WTC11 (cell line): ENCODE results near the gene PTPRG. TPM values are rescaled to one million over a fixed set of nuclear protein-coding genes. Genes with fewer than 3 reads are reported as not detected.
A peak's percentile ranks its signal among the peaks of the same experiment; 100 is the strongest.

ENCODE experiments used
- ATAC-seq: fragments of 200-7000 bp; cut with Tn5 transposase; 2 replicates; pipeline ENCODE4 v1.10.0; 2021; ENCODE audit warnings: mild to moderate bottlenecking, moderate library complexity
- CTCF ChIA-PET: fragments of 300-600 bp; sonication (Branson Sonifier 250); formaldehyde crosslinking; loops from one replicate; lab custom pipeline; 2021; ENCODE audit warnings: antibody characterized with exemption; lab: Charles Lee
- POLR2A ChIA-PET: fragments of 350-600 bp; sonication (Branson Sonifier 250); formaldehyde crosslinking; loops from one replicate; lab custom pipeline; 2021; ENCODE audit warnings: antibody characterized with exemption; lab: Charles Lee
- DNase-seq: peaks from one replicate; pipeline ENCODE4 v3.0.0; 2021; ENCODE audit warnings: low spot score
- H3K27ac Mint-ChIP-seq: 2 replicates; pipeline ENCODE4 v1.8.0; 2021; ENCODE audit warnings: mixed read lengths
- H3K27me3 Mint-ChIP-seq: 2 replicates; pipeline ENCODE4 v1.8.0; 2021; ENCODE audit warnings: low read depth, mild to moderate bottlenecking, moderate library complexity, mixed read lengths
- H3K36me3 Mint-ChIP-seq: 2 replicates; pipeline ENCODE4 v1.8.0; 2021; ENCODE audit warnings: mixed read lengths
- H3K4me1 Mint-ChIP-seq: 2 replicates; pipeline ENCODE4 v1.8.0; 2022; ENCODE audit warnings: mixed read lengths
- H3K4me3 Mint-ChIP-seq: 2 replicates; pipeline ENCODE4 v1.8.0; 2021; ENCODE audit warnings: mild to moderate bottlenecking, moderate library complexity, mixed read lengths
- H3K9me3 Mint-ChIP-seq: 2 replicates; pipeline ENCODE4 v1.8.0; 2021; ENCODE audit warnings: mixed read lengths
- ATF6 ChIP-seq: sonication (generic); formaldehyde crosslinking; IDR thresholded peaks from 2 replicates; pipeline ENCODE4 v1.8.1; 2023; ENCODE audit warnings: mild to moderate bottlenecking, missing genetic modification reagents
- E2F4 ChIP-seq: sonication (generic); formaldehyde crosslinking; IDR thresholded peaks from 2 replicates; pipeline ENCODE4 v1.8.1; 2022; ENCODE audit warnings: low read depth, mild to moderate bottlenecking, moderate library complexity, missing genetic modification reagents, borderline replicate concordance
- ETV6 ChIP-seq: sonication (generic); formaldehyde crosslinking; IDR thresholded peaks from 2 replicates; pipeline ENCODE4 v1.8.1; 2022; ENCODE audit warnings: mild to moderate bottlenecking, missing genetic modification reagents
- IRF2 ChIP-seq: sonication (generic); formaldehyde crosslinking; IDR thresholded peaks from 2 replicates; pipeline ENCODE4 v1.8.0; 2022; ENCODE audit warnings: low read depth, missing genetic modification reagents, borderline replicate concordance
- JUN ChIP-seq: sonication (generic); formaldehyde crosslinking; IDR thresholded peaks from 2 replicates; pipeline ENCODE4 v1.8.0; 2023; ENCODE audit warnings: mild to moderate bottlenecking, missing genetic modification reagents
- MLX ChIP-seq: sonication (generic); formaldehyde crosslinking; IDR thresholded peaks from 2 replicates; pipeline ENCODE4 v1.8.1; 2023; ENCODE audit warnings: mild to moderate bottlenecking, missing genetic modification reagents, moderate library complexity
- MYBL2 ChIP-seq: sonication (generic); formaldehyde crosslinking; IDR thresholded peaks from 2 replicates; pipeline ENCODE4 v1.8.1; 2023; ENCODE audit warnings: mild to moderate bottlenecking, moderate library complexity, missing genetic modification reagents
- NFYB ChIP-seq: sonication (generic); formaldehyde crosslinking; conservative IDR thresholded peaks from 2 replicates; pipeline ENCODE4 v1.8.0; 2022; ENCODE audit warnings: low read depth, missing genetic modification reagents
- NR2C2 ChIP-seq: sonication (generic); formaldehyde crosslinking; IDR thresholded peaks from 2 replicates; pipeline ENCODE4 v1.8.0; 2022; ENCODE audit warnings: mild to moderate bottlenecking, missing genetic modification reagents
- RORB ChIP-seq: fragments of 250-450 bp; sonication (Bioruptor Pico); IDR thresholded peaks from 2 replicates; pipeline ENCODE4 v1.9.0; 2021; ENCODE audit warnings: mild to moderate bottlenecking
- STAT6 ChIP-seq: sonication (generic); formaldehyde crosslinking; conservative IDR thresholded peaks from 2 replicates; pipeline ENCODE4 v1.8.1; 2023; ENCODE audit warnings: mild to moderate bottlenecking, low read depth, missing genetic modification reagents, moderate library complexity
- TEAD4 ChIP-seq: sonication (generic); formaldehyde crosslinking; IDR thresholded peaks from 2 replicates; pipeline ENCODE4 v1.8.0; 2022; ENCODE audit warnings: mild to moderate bottlenecking, missing genetic modification reagents
- TP53 ChIP-seq: sonication (generic); formaldehyde crosslinking; IDR thresholded peaks from 2 replicates; pipeline ENCODE4 v1.8.1; 2023; ENCODE audit warnings: mild to moderate bottlenecking, missing genetic modification reagents
- ZBTB43 ChIP-seq: sonication (generic); formaldehyde crosslinking; IDR thresholded peaks from 2 replicates; pipeline ENCODE4 v1.8.1; 2023; ENCODE audit warnings: mild to moderate bottlenecking, missing genetic modification reagents
- ZNF121 ChIP-seq: sonication (generic); formaldehyde crosslinking; IDR thresholded peaks from 2 replicates; pipeline ENCODE4 v1.8.0; 2023; ENCODE audit warnings: missing genetic modification reagents
- ZNF263 ChIP-seq: sonication (generic); formaldehyde crosslinking; IDR thresholded peaks from 2 replicates; pipeline ENCODE4 v1.8.1; 2022; ENCODE audit warnings: low read depth, mild to moderate bottlenecking, moderate library complexity, missing genetic modification reagents
- ZNF512 ChIP-seq: sonication (generic); formaldehyde crosslinking; IDR thresholded peaks from 2 replicates; pipeline ENCODE4 v1.8.1; 2022; ENCODE audit warnings: missing genetic modification reagents, borderline replicate concordance
- ZSCAN18 ChIP-seq: fragments of 250-450 bp; sonication (Bioruptor Pico); IDR thresholded peaks from 2 replicates; pipeline ENCODE4 v2.1.2; 2022; ENCODE audit warnings: mild to moderate bottlenecking, moderate library complexity
- total RNA-seq: library from RNA; stranded (reverse); gene quantifications from 3 replicates; pipeline ENCODE4 v1.2.3, GENCODE V29; 2021

PTPRG gene
- total RNA-seq, 1 experiment from 2014 or later, result 106 TPM

GRCh38 chr3:61803983-61804382, 242.6 kb downstream of the PTPRG start:
- Mint-ChIP-seq H3K27me3 (no peaks in the 10 kb centered on the region), H3K27ac (peak overlapping the region; percentile 47), H3K9me3 (no peaks in the 10 kb centered on the region), H3K4me1 (peaks cover 61% of the 10 kb centered on the region), H3K36me3 (0 out of 2 replicates have a peak, but pooled peaks cover 2% of the 10 kb centered on the region), H3K4me3 (no peak overlapping the region)
- ChIA-PET POLR2A (no interaction called here), CTCF (no interaction called here)
- DNase-seq (no peak), ATAC-seq (no peak)
- no peak for TF ChIP-seq ATF6 (CRISPR knock-in tag)
- TF ChIP-seq NR2C2 (CRISPR knock-in tag), result no peak
- no peak for TF ChIP-seq E2F4
- no peak for TF ChIP-seq STAT6 (CRISPR knock-in tag)
- no peak for TF ChIP-seq ETV6
- TF ChIP-seq TEAD4 (CRISPR knock-in tag), result no peak
- no peak for TF ChIP-seq MLX (CRISPR knock-in tag)
- no peak for TF ChIP-seq ZSCAN18 (CRISPR knock-in tag)
- no peak for TF ChIP-seq RORB (CRISPR knock-in tag)
- no peak for TF ChIP-seq MYBL2 (CRISPR knock-in tag)
- TF ChIP-seq ZNF263 (CRISPR knock-in tag), result no peak
- no peak for TF ChIP-seq JUN (CRISPR knock-in tag)

GRCh38 chr3:61804782-61805181, 243.4 kb downstream of the PTPRG start:
- H3K4me1 Mint-ChIP-seq, result peaks cover 66% of the 10 kb centered on the region
- TF ChIP-seq ATF6 (CRISPR knock-in tag) (no peak), ZBTB43 (CRISPR knock-in tag) (no peak), TP53 (CRISPR knock-in tag) (no peak), ZNF121 (no peak), NFYB (CRISPR knock-in tag) (no peak), IRF2 (CRISPR knock-in tag) (no peak), ZNF512 (CRISPR knock-in tag) (no peak)

More at GRCh38 chr3:61804782-61805181, 243.4 kb downstream of the PTPRG start:
- no peaks in the 10 kb centered on the region for H3K27me3 Mint-ChIP-seq
- DNase-seq (no peak), ATAC-seq (no peak)
- no peak overlapping the region for H3K27ac Mint-ChIP-seq
- ChIA-PET CTCF (no interaction called here), POLR2A (interaction anchor here (0.6 kb wide), 1 partner anchor 93 kb away, joined by 3 read pairs; no protein-coding TSS in a partner anchor)
- no peaks in the 10 kb centered on the region for H3K9me3 Mint-ChIP-seq
- H3K36me3 Mint-ChIP-seq, result 0 out of 2 replicates have a peak, but pooled peaks cover 2% of the 10 kb centered on the region
- H3K4me3 Mint-ChIP-seq, result no peak overlapping the region
